Neural progenitor cell (in vitro differentiated cells): Measurements from ENCODE around the gene OR4N5. TPM values are rescaled to one million over a fixed set of nuclear protein-coding genes. Genes with fewer than 3 reads are reported as not detected.

ENCODE experiments used
- DNase-seq: peaks from one replicate; pipeline ENCODE4 v3.0.0-alpha.2; 2016; ENCODE audit warnings: low spot score
- H2AFZ ChIP-seq: fragments of 200-600 bp; sonication (generic); replicated peaks from 2 replicates; pipeline ENCODE4 v1.6.1; 2016; ENCODE audit warnings: antibody characterized with exemption
- H3F3A ChIP-seq: fragments of 200-600 bp; sonication (generic); 2 replicates; pipeline ENCODE4 v1.6.1; 2016; ENCODE audit warnings: antibody characterized with exemption, low read depth
- H3K27ac ChIP-seq: fragments of 200-600 bp; sonication (generic); 2 replicates; pipeline ENCODE4 v1.5.1; 2016; ENCODE audit warnings: mild to moderate bottlenecking
- H3K27me3 ChIP-seq: fragments of 200-600 bp; sonication (generic); 2 replicates; pipeline ENCODE4 v1.6.1; 2016; ENCODE audit warnings: mild to moderate bottlenecking, moderate library complexity
- H3K36me3 ChIP-seq: fragments of 200-600 bp; sonication (generic); 2 replicates; pipeline ENCODE4 v1.5.1; 2016
- H3K4me1 ChIP-seq: fragments of 200-600 bp; sonication (generic); 2 replicates; pipeline ENCODE4 v1.6.1; 2016; ENCODE audit warnings: mixed run types
- H3K4me2 ChIP-seq: fragments of 200-600 bp; sonication (generic); 2 replicates; pipeline ENCODE4 v1.6.1; 2016
- H3K4me3 ChIP-seq: fragments of 200-600 bp; sonication (generic); 2 replicates; pipeline ENCODE4 v1.5.1; 2016
- H3K79me2 ChIP-seq: fragments of 200-600 bp; sonication (generic); 2 replicates; pipeline ENCODE4 v1.6.1; 2016; ENCODE audit warnings: low read depth
- H3K9ac ChIP-seq: fragments of 200-600 bp; sonication (generic); 2 replicates; pipeline ENCODE4 v1.6.1; 2016
- H3K9me3 ChIP-seq: fragments of 200-600 bp; sonication (generic); 2 replicates; pipeline ENCODE4 v1.5.1; 2016; ENCODE audit warnings: low read depth
- H4K20me1 ChIP-seq: fragments of 200-600 bp; sonication (generic); 2 replicates; pipeline ENCODE4 v1.6.1; 2016; ENCODE audit warnings: low read depth
- H3K27ac Mint-ChIP-seq: 3 replicates; pipeline ENCODE4 v1.8.0; 2021; ENCODE audit warnings: mixed read lengths
- H3K27me3 Mint-ChIP-seq: 2 replicates; pipeline ENCODE4 v1.8.0; 2022; ENCODE audit warnings: low read depth, mild to moderate bottlenecking, inconsistent platforms, moderate library complexity, mixed read lengths; ENCODE audit not compliant: insufficient read depth
- H3K36me3 Mint-ChIP-seq: 3 replicates; pipeline ENCODE4 v1.8.0; 2021; ENCODE audit warnings: mixed read lengths
- H3K4me1 Mint-ChIP-seq: 3 replicates; pipeline ENCODE4 v1.8.0; 2021; ENCODE audit warnings: mixed read lengths
- H3K4me3 Mint-ChIP-seq: 3 replicates; pipeline ENCODE4 v1.8.0; 2021; ENCODE audit warnings: mild to moderate bottlenecking, moderate library complexity, mixed read lengths
- H3K9me3 Mint-ChIP-seq: 3 replicates; pipeline ENCODE4 v1.8.0; 2020; ENCODE audit warnings: mixed read lengths
- CTCF ChIP-seq: fragments of 200-600 bp; sonication (generic); IDR thresholded peaks from 2 replicates; pipeline ENCODE4 v1.5.1; 2017; ENCODE audit warnings: antibody characterized with exemption, mild to moderate bottlenecking
- EZH2 ChIP-seq: fragments of 200-600 bp; sonication (generic); IDR thresholded peaks from 2 replicates; pipeline ENCODE4 v1.6.1; 2017; ENCODE audit warnings: antibody characterized with exemption, mild to moderate bottlenecking, moderate library complexity
- EZH2phosphoT487 ChIP-seq: fragments of 200-600 bp; sonication (generic); IDR thresholded peaks from 2 replicates; pipeline ENCODE4 v1.6.1; 2017; ENCODE audit warnings: antibody characterized with exemption
- small RNA-seq: library from RNA; depleted of rRNA; stranded (forward); fragments of <200 nt; gene quantifications from one replicate; pipeline ENCODE3, GENCODE V24; 2015
- total RNA-seq: library from RNA; depleted of rRNA; stranded (reverse); fragments of >200 nt; gene quantifications from 2 replicates; pipeline ENCODE4 v1.2.3, GENCODE V29; 2015; ENCODE audit warnings: low replicate concordance

Gene OR4N5
- total RNA-seq, 1 donor from 2014 or later: not detected

- Histone ChIP-seq H3K4me2 (no peak overlapping the region), H3K36me3 (no peaks in the 10 kb centered on the region), H3K27ac (no peak overlapping the region), H2AFZ (no peak overlapping the region), H3K4me1 (no peaks in the 10 kb centered on the region), H3F3A (no peaks in the 10 kb centered on the region), H3K9me3 (peaks cover 45% of the 10 kb centered on the region), H4K20me1 (no peaks in the 10 kb centered on the region), H3K9ac (no peak overlapping the region), H3K27me3 (no peaks in the 10 kb centered on the region), H3K79me2 (no peaks in the 10 kb centered on the region), H3K4me3 (no peak overlapping the region)
- Mint-ChIP-seq H3K4me1 (no peaks in the 10 kb centered on the region), H3K27ac (no peak overlapping the region), H3K9me3 (peaks cover 11% of the 10 kb centered on the region), H3K36me3 (no peaks in the 10 kb centered on the region), H3K4me3 (no peak overlapping the region), H3K27me3 (peaks cover 6% of the 10 kb centered on the region)
- DNase-seq: no peak
- TF ChIP-seq EZH2phosphoT487 (no peak), EZH2 (no peak), CTCF (no peak)
These were observed 52.8 kb downstream of the OR4N5 start for GRCh38 chr14:20191396-20191795.

GRCh38 chr14:20194101-20194500, 55.5 kb downstream of the OR4N5 start:
- Histone ChIP-seq H3K79me2 (no peaks in the 10 kb centered on the region), H3K4me1 (no peaks in the 10 kb centered on the region), H3F3A (no peaks in the 10 kb centered on the region), H3K36me3 (no peaks in the 10 kb centered on the region), H3K4me3 (no peak overlapping the region), H3K9ac (no peak overlapping the region), H3K27ac (no peak overlapping the region), H4K20me1 (no peaks in the 10 kb centered on the region), H3K4me2 (no peak overlapping the region), H3K9me3 (peaks cover 50% of the 10 kb centered on the region), H2AFZ (no peak overlapping the region), H3K27me3 (no peaks in the 10 kb centered on the region)
- Mint-ChIP-seq H3K27me3 (peaks cover 9% of the 10 kb centered on the region), H3K4me1 (no peaks in the 10 kb centered on the region), H3K36me3 (no peaks in the 10 kb centered on the region), H3K9me3 (peaks cover 11% of the 10 kb centered on the region), H3K4me3 (no peak overlapping the region), H3K27ac (no peak overlapping the region)
- no peak for DNase-seq
- TF ChIP-seq EZH2phosphoT487: no peak

Small RNA genes within 50 kb of the gene (small RNA-seq; reads per million reads assigned to genes)
- not detected for gene GTF2IP22
- not detected for gene RNA5SP380

Other genes with a start within 250 kb of the OR4N5 start
- gene OR4K5, start 218.2 kb upstream of the OR4N5 start, total RNA-seq: not detected in 2 replicates
- not detected in 2 replicates for gene OR4K1, start 207.9 kb upstream of the OR4N5 start, total RNA-seq
- not detected in 2 replicates for gene OR4K15, start 163.2 kb upstream of the OR4N5 start, total RNA-seq
- not detected in 2 replicates for gene OR4Q2, start 136.7 kb upstream of the OR4N5 start, total RNA-seq
- gene OR4K14, start 119.5 kb upstream of the OR4N5 start, total RNA-seq: not detected in 2 replicates
- gene OR4K13, start 102.8 kb upstream of the OR4N5 start, total RNA-seq: not detected in 2 replicates
- not detected in 2 replicates for gene OR4L1, start 78.8 kb upstream of the OR4N5 start, total RNA-seq
- gene OR4K17, start 28.1 kb upstream of the OR4N5 start, total RNA-seq: not detected in 2 replicates
- gene OR11G2, start 52.1 kb downstream of the OR4N5 start, total RNA-seq: not detected in 2 replicates
- not detected in 2 replicates for gene OR11H6, start 84.9 kb downstream of the OR4N5 start, total RNA-seq
- not detected in 2 replicates for gene OR11H7, start 90.2 kb downstream of the OR4N5 start, total RNA-seq
- not detected in 2 replicates for gene OR11H4, start 100.5 kb downstream of the OR4N5 start, total RNA-seq
- gene TTC5, start 167.1 kb downstream of the OR4N5 start, total RNA-seq: 15.1 and 15.3 TPM in 2 replicates
- 218 and 279 TPM in 2 replicates for gene CCNB1IP1, start 194.5 kb downstream of the OR4N5 start, total RNA-seq
- 33.2 and 47.2 TPM in 2 replicates for gene PARP2, start 204.8 kb downstream of the OR4N5 start, total RNA-seq